K562 (cell line): ENCODE data around the gene POU2F1. TPM values are rescaled to one million over a fixed set of nuclear protein-coding genes. Genes with fewer than 3 reads are reported as not detected.

Source experiments
- ATAC-seq: fragments of 200-7000 bp; cut with Tn5 transposase; 3 replicates; pipeline ENCODE4 v1.9.1; 2020; ENCODE audit warnings: moderate library complexity
- BruUV-seq: library from RNA; stranded (reverse); fragments of 400-500 nt; replicated peaks from 2 replicates; lab custom pipeline; 2021; lab: Mats Ljungman, UMichigan
- CTCF ChIA-PET: fragments of 300-600 bp; formaldehyde crosslinking; extraction: SDS; loops from one replicate; lab custom pipeline; 2021; ENCODE audit warnings: low intra/inter-chr PET ratio; lab: Yijun Ruan, JAX
- POLR2A ChIA-PET: fragments of 300-600, 350-650 bp; sonication (Branson Sonifier 250); formaldehyde crosslinking; extraction: SDS; loops from one replicate; lab custom pipeline; 2021; ENCODE audit warnings: antibody characterized with exemption, inconsistent platforms; lab: Yijun Ruan, JAX
- DNase-seq, 4 experiments: peaks; one replicate each; pipeline versions ENCODE4 v3.0.0 to v3.0.0-alpha.2; 2011 to 2018; ENCODE audit warnings: low spot score in 3 of 4, mixed read lengths in 3 of 4; ENCODE audit errors: extremely low read depth in 1 of 4
- FAIRE-seq: peaks from 2 replicates; lab custom pipeline; 2011; peaks lifted over from hg19 to GRCh38; lab: Jason Lieb, UNC
- H2AFZ ChIP-seq: 2 replicates; pipeline ENCODE4 v1.6.0; 2011; ENCODE audit warnings: low read depth, low read length, control low read depth, inconsistent platforms
- H3K27ac ChIP-seq: fragments of 200-600 bp; 3 replicates; pipeline ENCODE4 v1.8.0; 2011; ENCODE audit warnings: low read depth, mild to moderate bottlenecking, control low read depth, inconsistent platforms, low read length, moderate library complexity, mixed read lengths; ENCODE audit errors: extremely low read depth
- H3K27me3 ChIP-seq, 2 experiments: fragments of 300-600 bp in 1 of 2; 2 replicates in 1 of 2; 3 replicates in 1 of 2; pipeline versions ENCODE4 v1.6.0 to v1.8.0; 2011; ENCODE audit warnings: inconsistent platforms in 2 of 2, low read length in 2 of 2, mild to moderate bottlenecking in 1 of 2, mixed read lengths in 1 of 2, moderate library complexity in 1 of 2; ENCODE audit not compliant: control insufficient read depth in 2 of 2, insufficient read depth in 2 of 2
- H3K36me3 ChIP-seq: fragments of 300-600 bp; 3 replicates; pipeline ENCODE4 v1.8.0; 2011; ENCODE audit warnings: mild to moderate bottlenecking, low read length, inconsistent platforms; ENCODE audit not compliant: control insufficient read depth, insufficient read depth
- H3K4me1 ChIP-seq, 2 experiments: fragments of 200-600 bp in 1 of 2; replicated peaks in 1 of 2; 2 replicates in 1 of 2; 3 replicates in 1 of 2; pipeline versions ENCODE4 v1.5.1 to v1.8.0; 2011; ENCODE audit warnings: inconsistent platforms in 2 of 2, low read length in 2 of 2, mild to moderate bottlenecking in 1 of 2, mixed read lengths in 1 of 2, moderate library complexity in 1 of 2; ENCODE audit not compliant: control insufficient read depth in 2 of 2, insufficient read depth in 2 of 2
- H3K4me2 ChIP-seq: 2 replicates; pipeline ENCODE4 v1.6.1; 2011; ENCODE audit warnings: low read length, control low read depth, inconsistent platforms, mixed read lengths; ENCODE audit not compliant: insufficient read depth
- H3K4me3 ChIP-seq: fragments of 200-600 bp; sonication (generic), shearing (Covaris generic); 2 replicates; pipeline ENCODE4 v1.5.1; 2016; ENCODE audit warnings: control low read depth, inconsistent platforms
- H3K79me2 ChIP-seq: fragments of 200-600 bp; 3 replicates; pipeline ENCODE4 v1.8.0; 2011; ENCODE audit warnings: low read length, inconsistent platforms; ENCODE audit not compliant: control insufficient read depth, insufficient read depth
- H3K9ac ChIP-seq, 2 experiments: 2 replicates each; pipeline versions ENCODE4 v1.6.0 to v1.6.1; 2011; ENCODE audit warnings: low read depth in 2 of 2, low read length in 2 of 2, control low read depth in 1 of 2, inconsistent platforms in 1 of 2, mild to moderate bottlenecking in 1 of 2, mixed read lengths in 1 of 2; ENCODE audit not compliant: insufficient read depth in 1 of 2
- H3K9me1 ChIP-seq: one replicate; pipeline ENCODE4 v1.6.0; 2011; ENCODE audit warnings: inconsistent platforms, mild to moderate bottlenecking, low read length, moderate library complexity; ENCODE audit not compliant: control insufficient read depth, insufficient read depth
- H3K9me3 ChIP-seq: replicated peaks from 2 replicates; pipeline ENCODE4 v1.5.1; 2011; ENCODE audit warnings: low read depth, low read length, inconsistent platforms; ENCODE audit not compliant: control insufficient read depth, insufficient read depth
- H4K20me1 ChIP-seq: replicated peaks from 2 replicates; pipeline ENCODE4 v1.6.1; 2011; ENCODE audit warnings: low read length, inconsistent platforms, mixed read lengths; ENCODE audit not compliant: control insufficient read depth, insufficient read depth
- CCNT2 ChIP-seq: IDR thresholded peaks from 2 replicates; pipeline ENCODE4 v1.6.1; 2011; ENCODE audit warnings: borderline replicate concordance, low read depth, mild to moderate bottlenecking, moderate library complexity, mixed read lengths, low read length; ENCODE audit not compliant: insufficient read length; ENCODE audit errors: extremely low read depth
- GTF2E2 ChIP-seq: fragments of 200-800 bp; sonication (Bioruptor generic); IDR thresholded peaks from 2 replicates; pipeline ENCODE4 v1.6.1; 2016; ENCODE audit warnings: missing genetic modification characterization, missing compliant biosample characterization
- SMARCB1 ChIP-seq: IDR thresholded peaks from 2 replicates; pipeline ENCODE4 v1.6.1; 2011; ENCODE audit warnings: improper control_type of control experiment, low read depth; ENCODE audit not compliant: insufficient read length
- VEZF1 ChIP-seq: fragments of 200-800 bp; sonication (Bioruptor generic); IDR thresholded peaks from 2 replicates; pipeline ENCODE4 v1.6.1; 2017; ENCODE audit warnings: missing genetic modification characterization, missing compliant biosample characterization
- ZNF395 ChIP-seq: fragments of 200-800 bp; sonication (Bioruptor generic); IDR thresholded peaks from 2 replicates; pipeline ENCODE4 v1.6.1; 2017; ENCODE audit warnings: missing genetic modification characterization, missing compliant biosample characterization
- WGBS: fragments of 100-300 bp; shearing (Covaris generic); methylation state at CpG from one replicate; pipeline ENCODE4 v1.1.6; 2016; ENCODE audit warnings: low coverage, mixed read lengths; ENCODE audit not compliant: insufficient coverage; ENCODE audit errors: missing lambda C conversion rate; 5-methylcytosine and 5-hydroxymethylcytosine counted together
- in situ Hi-C: fragments of 300-500 bp; cut with MboI; formaldehyde crosslinking; loops from 4 replicates; pipeline ENCODE4 v1.15.0; 2018; ENCODE audit warnings: inconsistent platforms, mixed read lengths
- intact Hi-C: fragments of 100-400 bp; cut with micrococcal nuclease; formaldehyde crosslinking; loops from 2 replicates; pipeline ENCODE4 v1.14.2; 2022
- polyA plus RNA-seq, 8 experiments: library from polyadenylated mRNA; depleted of rRNA in 4 of 8; stranded (reverse) in 5 of 8; unstranded in 3 of 8; fragments of >200 nt; fragmentation: Nextera tagmentation in 2 of 8; fragmentation: Illumina TruSeq in 1 of 8; extraction: Ambion mirVana in 2 of 8; extraction: Trizol in 1 of 8; gene quantifications; 2 replicates each; pipeline versions ENCODE4 v1.2.1 to v1.2.3, GENCODE V29; 2011 to 2014; ENCODE audit warnings: inconsistent platforms in 1 of 8, missing spikeins in 1 of 8
- total RNA-seq, 7 experiments: library from RNA; depleted of rRNA in 6 of 7; stranded (reverse); fragments of >200 nt in 6 of 7; fragmentation: Illumina TruSeq in 2 of 7; extraction: Trizol in 2 of 7; gene quantifications; 2 replicates each; pipeline versions ENCODE4 v1.2.1 to v1.2.3, GENCODE V29; 2011 to 2021; ENCODE audit warnings: low replicate concordance in 1 of 7
- TF ChIP-seq, protein P1 (sequence below): fragments of 450-650 bp; formaldehyde crosslinking; IDR thresholded peaks from 2 replicates; pipeline ENCODE4 v1.4.0; 2020; ENCODE audit warnings: mild to moderate bottlenecking, mixed read lengths
- TF ChIP-seq, protein P2 (sequence below): fragments of 250-450 bp; sonication (Bioruptor Pico); IDR thresholded peaks from 2 replicates; pipeline ENCODE4 v1.4.0; 2020; ENCODE audit warnings: mild to moderate bottlenecking, moderate library complexity

The POU2F1 gene
- total and polyA plus RNA-seq, 9 of the 15 experiments (the other 6 are each of a cell fraction or from before 2014, with no cell fraction given): 2.6 to 22.3 (median 8.8) TPM

DNA sequence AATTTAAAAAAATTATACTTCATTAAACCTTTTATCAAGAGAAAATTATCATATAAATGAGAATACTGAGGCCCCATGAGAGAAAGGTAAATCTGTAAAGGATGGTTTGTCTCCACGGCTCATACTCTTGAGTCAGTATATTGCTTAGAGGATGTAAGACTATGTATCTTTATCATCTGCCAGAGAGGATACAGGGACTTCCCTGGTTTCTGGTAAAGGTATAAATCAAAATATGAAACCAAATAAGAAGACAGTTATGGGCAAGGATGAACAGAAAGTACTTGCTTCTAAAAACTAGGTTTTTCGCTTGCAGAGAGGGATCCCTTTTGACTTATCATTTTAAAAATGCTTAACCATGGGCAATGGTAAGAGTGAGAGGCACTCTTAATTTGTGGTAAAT lies 112.4 kb downstream of the POU2F1 start:
- H3K9ac ChIP-seq: no peak overlapping the region
- H3K27ac ChIP-seq: no peak overlapping the region
- DNase-seq: no peak
- no peak overlapping the region for H3K4me2 ChIP-seq
- ChIA-PET POLR2A (interaction anchor here (0.6 to 1.4 kb wide), 3 partner anchors 9 to 791 kb away, joined by 3 to 4 read pairs (median 3); no protein-coding TSS in a partner anchor), CTCF (no interaction called here)
- no peaks in the 10 kb centered on the region for H4K20me1 ChIP-seq
- no peaks in the 10 kb centered on the region for H3K9me1 ChIP-seq
- no peaks in the 10 kb centered on the region for H3K27me3 ChIP-seq
- intact Hi-C loops: no loop called here
- FAIRE-seq: no peak
- WGBS: 79% methylated on average over 2 of the region's 2 CpGs
- H3K9me3 ChIP-seq: no peaks in the 10 kb centered on the region
- in situ Hi-C loops: no loop called here
- H3K4me3 ChIP-seq: no peak overlapping the region
- H3K79me2 ChIP-seq: 0 out of 3 replicates have a peak, but pooled peaks cover 3% of the 10 kb centered on the region
- H2AFZ ChIP-seq: no peak overlapping the region
- H3K36me3 ChIP-seq: no peaks in the 10 kb centered on the region
- TF ChIP-seq GTF2E2 (tag): no peak
- TF ChIP-seq, protein P1, sequence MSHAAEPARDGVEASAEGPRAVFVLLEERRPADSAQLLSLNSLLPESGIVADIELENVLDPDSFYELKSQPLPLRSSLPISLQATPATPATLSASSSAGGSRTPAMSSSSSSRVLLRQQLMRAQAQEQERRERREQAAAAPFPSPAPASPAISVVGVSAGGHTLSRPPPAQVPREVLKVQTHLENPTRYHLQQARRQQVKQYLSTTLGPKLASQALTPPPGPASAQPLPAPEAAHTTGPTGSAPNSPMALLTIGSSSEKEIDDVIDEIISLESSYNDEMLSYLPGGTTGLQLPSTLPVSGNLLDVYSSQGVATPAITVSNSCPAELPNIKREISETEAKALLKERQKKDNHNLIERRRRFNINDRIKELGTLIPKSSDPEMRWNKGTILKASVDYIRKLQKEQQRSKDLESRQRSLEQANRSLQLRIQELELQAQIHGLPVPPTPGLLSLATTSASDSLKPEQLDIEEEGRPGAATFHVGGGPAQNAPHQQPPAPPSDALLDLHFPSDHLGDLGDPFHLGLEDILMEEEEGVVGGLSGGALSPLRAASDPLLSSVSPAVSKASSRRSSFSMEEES: no peak
- TF ChIP-seq, all 486 proteins: peak for 0
- no TSS peak for BruUV-seq
- peaks cover 0 to 22% of the 10 kb centered on the region in 2 experiments; a peak in 2 of 5 replicates for H3K4me1 ChIP-seq
- no peak for ATAC-seq

DNA sequence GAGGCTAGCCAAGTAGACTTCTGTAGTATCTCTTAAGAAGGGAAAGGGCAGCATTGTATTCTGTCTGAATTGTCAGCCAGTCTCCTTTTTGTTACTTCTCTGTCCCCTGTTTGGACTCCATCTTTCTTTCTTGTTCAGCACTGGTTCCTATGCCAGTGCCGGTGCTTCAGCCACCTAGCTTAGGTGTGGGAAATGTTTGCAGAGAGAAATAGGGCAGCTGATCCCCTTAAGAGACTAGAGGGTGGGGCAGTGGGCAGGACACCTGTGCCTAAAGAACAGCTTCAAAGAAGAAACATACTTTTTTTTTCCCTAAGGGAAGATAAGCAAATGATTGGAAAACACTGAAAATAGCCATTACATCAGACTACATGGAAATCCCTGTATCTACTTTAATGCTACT lies 113.0 kb downstream of the POU2F1 start:
- no TSS peak for BruUV-seq
- no peaks in the 10 kb centered on the region for H3K27me3 ChIP-seq
- intact Hi-C loops (no loop called here), in situ Hi-C loops (no loop called here)
- CTCF ChIA-PET: no interaction called here
- FAIRE-seq: no peak
- WGBS: 89% methylated on average over 1 of the region's 1 CpG
- POLR2A ChIA-PET: no interaction called here
- H3K4me2 ChIP-seq: no peak overlapping the region
- no peak for DNase-seq
- no peak overlapping the region for H3K9ac ChIP-seq
- no peak for ATAC-seq
- no peak overlapping the region for H3K4me3 ChIP-seq
- H3K79me2 ChIP-seq: 0 out of 3 replicates have a peak, but pooled peaks cover 3% of the 10 kb centered on the region
- H2AFZ ChIP-seq: no peak overlapping the region
- H4K20me1 ChIP-seq: no peaks in the 10 kb centered on the region
- H3K36me3 ChIP-seq: no peaks in the 10 kb centered on the region
- H3K9me3 ChIP-seq: no peaks in the 10 kb centered on the region
- no peaks in the 10 kb centered on the region for H3K9me1 ChIP-seq
- no peak overlapping the region for H3K27ac ChIP-seq
- no peak for TF ChIP-seq ZNF395
- TF ChIP-seq SMARCB1: no peak
- no peak for TF ChIP-seq CCNT2
- TF ChIP-seq VEZF1 (CRISPR knock-in tag): no peak
- TF ChIP-seq, protein P2, sequence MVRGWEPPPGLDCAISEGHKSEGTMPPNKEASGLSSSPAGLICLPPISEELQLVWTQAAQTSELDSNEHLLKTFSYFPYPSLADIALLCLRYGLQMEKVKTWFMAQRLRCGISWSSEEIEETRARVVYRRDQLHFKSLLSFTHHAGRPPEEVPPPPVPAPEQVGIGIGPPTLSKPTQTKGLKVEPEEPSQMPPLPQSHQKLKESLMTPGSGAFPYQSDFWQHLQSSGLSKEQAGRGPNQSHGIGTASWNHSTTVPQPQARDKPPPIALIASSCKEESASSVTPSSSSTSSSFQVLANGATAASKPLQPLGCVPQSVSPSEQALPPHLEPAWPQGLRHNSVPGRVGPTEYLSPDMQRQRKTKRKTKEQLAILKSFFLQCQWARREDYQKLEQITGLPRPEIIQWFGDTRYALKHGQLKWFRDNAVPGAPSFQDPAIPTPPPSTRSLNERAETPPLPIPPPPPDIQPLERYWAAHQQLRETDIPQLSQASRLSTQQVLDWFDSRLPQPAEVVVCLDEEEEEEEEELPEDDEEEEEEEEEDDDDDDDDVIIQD (CRISPR knock-in tag): no peak
- H3K4me1 ChIP-seq: peaks cover 0 to 19% of the 10 kb centered on the region in 2 experiments; a peak in 2 of 5 replicates
